Right lung (tissue), 5 donors: ENCODE results near the gene BRAF. TPM values are rescaled to one million over a fixed set of nuclear protein-coding genes. Genes with fewer than 3 reads are reported as not detected.

Experiments
- polyA plus RNA-seq, 5 donors: library from polyadenylated mRNA; unstranded; fragments of 120-200 nt; gene quantifications; one replicate each; pipeline versions ENCODE4 v1.2.1 to v1.2.3, GENCODE V29; 2013; ENCODE audit warnings: inconsistent platforms in 1 of 5, low replicate concordance in 1 of 5; ENCODE audit not compliant: insufficient read length in 5 of 5, insufficient read depth in 1 of 5

Gene BRAF
- polyA plus RNA-seq, 5 donors: 17.6 to 29.2 (median 27.4) TPM

Other genes starting within 250 kb of the BRAF start
- gene NDUFB2, start 228.2 kb downstream of the BRAF start, polyA plus RNA-seq: 100 to 1,000 TPM; 110 to 211 (median 135) TPM
- 10 to 100 TPM; 76.4 to 93.8 (median 82.3) TPM for gene MRPS33, start 90.0 kb upstream of the BRAF start, polyA plus RNA-seq
- gene TMEM178B, start 149.1 kb upstream of the BRAF start, polyA plus RNA-seq: 1 to 10 TPM; 2.8 to 5.2 (median 3.4) TPM